Panc1 (cell line): ENCODE data around the gene MRPS35. TPM values are rescaled to one million over a fixed set of nuclear protein-coding genes. Genes with fewer than 3 reads are reported as not detected.

ENCODE experiments used
- ATAC-seq: fragments of 200-7000 bp; cut with Tn5 transposase; 2 replicates; pipeline ENCODE4 v1.9.1; 2020; ENCODE audit warnings: mild to moderate bottlenecking, moderate library complexity
- BruUV-seq: library from RNA; stranded (reverse); fragments of 400-500 nt; replicated peaks from 2 replicates; lab custom pipeline; 2021; lab: Mats Ljungman, UMichigan
- CTCF ChIA-PET: fragments of 300-600 bp; sonication (Branson Sonifier 250); formaldehyde crosslinking; loops from one replicate; lab custom pipeline; 2022; ENCODE audit warnings: antibody characterized with exemption; lab: Charles Lee
- POLR2A ChIA-PET: fragments of 300-600 bp; sonication (Branson Sonifier 250); formaldehyde crosslinking; loops from one replicate; lab custom pipeline; 2022; ENCODE audit warnings: antibody characterized with exemption; lab: Charles Lee
- DNase-seq: peaks from one replicate; pipeline ENCODE4 v3.0.0-alpha.2; 2010; ENCODE audit warnings: low read depth, low spot score
- H3K27ac ChIP-seq: 2 replicates; pipeline ENCODE4 v1.5.1; 2011; ENCODE audit warnings: mild to moderate bottlenecking, low read length, inconsistent platforms
- H3K27me3 ChIP-seq: fragments of 200-500 bp; sonication (Bioruptor generic); 2 replicates; pipeline ENCODE4 v1.6.0; 2014; ENCODE audit warnings: low read length, inconsistent platforms; ENCODE audit not compliant: control insufficient read depth, insufficient read depth
- H3K36me3 ChIP-seq: fragments of 200-500 bp; sonication (Bioruptor generic); 2 replicates; pipeline ENCODE4 v1.5.1; 2014; ENCODE audit warnings: inconsistent platforms, mild to moderate bottlenecking, low read length, moderate library complexity; ENCODE audit not compliant: control insufficient read depth, insufficient read depth
- H3K4me1 ChIP-seq: 2 replicates; pipeline ENCODE4 v1.5.1; 2011; ENCODE audit warnings: inconsistent platforms, mild to moderate bottlenecking, low read length, moderate library complexity; ENCODE audit not compliant: control insufficient read depth, insufficient read depth
- H3K4me3 ChIP-seq, 2 experiments: 2 replicates each; pipeline ENCODE4 v1.5.1; 2011 to 2012; ENCODE audit warnings: low read depth in 2 of 2, low read length in 2 of 2, mild to moderate bottlenecking in 2 of 2, inconsistent platforms in 1 of 2, moderate library complexity in 1 of 2
- H3K9me3 ChIP-seq: fragments of 200-500 bp; sonication (Bioruptor generic); 2 replicates; pipeline ENCODE4 v1.5.1; 2014; ENCODE audit warnings: low read depth, mild to moderate bottlenecking, inconsistent platforms, low read length, moderate library complexity; ENCODE audit not compliant: control insufficient read depth, insufficient read depth
- CTCF ChIP-seq: fragments of 450-650 bp; IDR thresholded peaks from 2 replicates; pipeline ENCODE4 v1.5.1; 2017; ENCODE audit warnings: mild to moderate bottlenecking
- POLR2AphosphoS5 ChIP-seq: IDR thresholded peaks from 2 replicates; pipeline ENCODE4 v1.6.1; 2012; ENCODE audit warnings: mild to moderate bottlenecking, low read depth, low read length, moderate library complexity
- REST ChIP-seq, 2 experiments: IDR thresholded peaks; 2 replicates each; pipeline ENCODE4 v1.6.1; 2011 to 2012; ENCODE audit warnings: low read depth in 2 of 2, control low read depth in 1 of 2, low read length in 1 of 2, mild to moderate bottlenecking in 1 of 2, moderate library complexity in 1 of 2; ENCODE audit not compliant: insufficient read depth in 1 of 2
- SIN3A ChIP-seq: IDR thresholded peaks from 2 replicates; pipeline ENCODE4 v1.6.1; 2012; ENCODE audit warnings: low read depth, mild to moderate bottlenecking, low read length, moderate library complexity, borderline replicate concordance; ENCODE audit not compliant: insufficient read depth
- TCF7L2 ChIP-seq: IDR thresholded peaks from 2 replicates; pipeline ENCODE4 v1.6.1; 2011; ENCODE audit warnings: mild to moderate bottlenecking, low read depth, low read length, inconsistent platforms
- in situ Hi-C: cut with HindIII; loops from 2 replicates; pipeline ENCODE4 v1.10.0; 2016; ENCODE audit warnings: low sequenced_read_pairs, low pct_unique_long_range_greater_than_20kb
- intact Hi-C: fragments of 100-400 bp; cut with micrococcal nuclease; formaldehyde crosslinking; loops from one replicate; pipeline ENCODE4 v1.10.0; 2022; ENCODE audit not compliant: unreplicated experiment
- total RNA-seq: library from RNA; stranded (reverse); gene quantifications from one replicate; pipeline ENCODE4 v1.2.1, GENCODE V29; 2021; ENCODE audit not compliant: unreplicated experiment

The MRPS35 gene
- total RNA-seq, 1 experiment from 2014 or later: 63.9 TPM

- in situ Hi-C loops (no loop called here), intact Hi-C loops (no loop called here)
- CTCF ChIA-PET: no interaction called here
- POLR2A ChIA-PET: no interaction called here
- DNase-seq (no peak), ATAC-seq (no peak)
- H3K9me3 ChIP-seq: no peaks in the 10 kb centered on the region
- peaks cover 21% of the 10 kb centered on the region for H3K36me3 ChIP-seq
- H3K27ac ChIP-seq: no peak overlapping the region
- H3K4me3 ChIP-seq: no peak overlapping the region
- TF ChIP-seq SIN3A (no peak), CTCF (no peak)
- H3K4me1 ChIP-seq: no peaks in the 10 kb centered on the region
- BruUV-seq: no TSS peak
- no peaks in the 10 kb centered on the region for H3K27me3 ChIP-seq
Observed at GRCh38 chr12:27796128-27796527, 85.5 kb downstream of the MRPS35 start.

- BruUV-seq: no TSS peak
- Histone ChIP-seq H3K4me1 (no peaks in the 10 kb centered on the region), H3K27ac (no peak overlapping the region), H3K36me3 (peaks cover 16% of the 10 kb centered on the region), H3K27me3 (no peaks in the 10 kb centered on the region), H3K4me3 (no peak overlapping the region), H3K9me3 (no peaks in the 10 kb centered on the region)
- DNase-seq (no peak), ATAC-seq (no peak)
- in situ Hi-C loops: no loop called here
- CTCF ChIA-PET: no interaction called here
- intact Hi-C loops: no loop called here
- POLR2A ChIA-PET: no interaction called here
- no peak for TF ChIP-seq REST (IDR thresholded peaks at IDR 0.05; ENCODE audit: insufficient read depth in 1 of 2, low read depth in 2 of 2, low read length in 1 of 2)
- no peak for TF ChIP-seq SIN3A
- TF ChIP-seq POLR2AphosphoS5: no peak
- TF ChIP-seq TCF7L2: no peak
- TF ChIP-seq CTCF: no peak
Observed at GRCh38 chr12:27797301-27798025, 86.8 kb downstream of the MRPS35 start.
